ES-I3 (cell line): ENCODE data around the gene TRMU.

Experiments
- H3K36me3 ChIP-seq: 2 replicates; pipeline ENCODE4 v1.6.1; 2013; ENCODE audit warnings: mild to moderate bottlenecking, low read length, control low read depth, moderate library complexity; ENCODE audit not compliant: insufficient read depth
- H3K4me1 ChIP-seq: 2 replicates; pipeline ENCODE4 v1.6.1; 2013; ENCODE audit warnings: mild to moderate bottlenecking, control low read depth, low read length; ENCODE audit not compliant: insufficient read depth
- H3K9ac ChIP-seq: 2 replicates; pipeline ENCODE4 v1.6.1; 2013; ENCODE audit warnings: low read depth, mild to moderate bottlenecking, low read length, moderate library complexity
- H3K9me3 ChIP-seq: 2 replicates; pipeline ENCODE4 v1.6.1; 2013; ENCODE audit warnings: mild to moderate bottlenecking, low read length, moderate library complexity; ENCODE audit not compliant: control insufficient read depth, insufficient read depth

The TRMU gene

DNA sequence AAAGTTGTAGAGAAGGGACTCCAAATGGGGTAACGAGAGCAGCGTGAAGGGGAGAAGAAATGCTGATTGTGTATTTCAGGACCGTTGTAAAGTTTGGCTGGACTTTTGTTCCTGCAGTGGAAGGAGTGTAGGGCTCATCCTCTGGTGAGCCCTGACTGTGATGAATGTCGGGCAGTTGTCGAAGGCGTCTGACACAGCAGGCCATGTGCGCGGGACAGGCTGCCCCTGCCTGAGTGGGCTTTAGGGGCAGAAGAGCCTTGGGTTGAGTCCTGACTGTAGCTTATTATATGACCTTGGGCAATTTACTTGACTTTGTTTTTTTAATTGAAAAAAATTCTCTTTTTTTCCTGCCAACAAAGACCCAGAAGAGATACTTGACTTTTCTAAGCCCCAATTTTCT, 3.1 kb downstream of the TRMU start:
- Histone ChIP-seq H3K9ac (no peak overlapping the region), H3K9me3 (no peaks in the 10 kb centered on the region), H3K4me1 (no peaks in the 10 kb centered on the region; the same call in 1 of the 2 replicates), H3K36me3 (peaks cover 19% of the 10 kb centered on the region)

- no peak overlapping the region for H3K9ac ChIP-seq
- no peaks in the 10 kb centered on the region; the same call in 1 of the 2 replicates for H3K4me1 ChIP-seq
- peaks cover 19% of the 10 kb centered on the region for H3K36me3 ChIP-seq
- H3K9me3 ChIP-seq = no peaks in the 10 kb centered on the region
Observed at GRCh38 chr22:46339956-46340355, 4.4 kb downstream of the TRMU start.

GRCh38 chr22:46340676-46341075, 5.2 kb downstream of the TRMU start:
- Histone ChIP-seq H3K9ac (no peak overlapping the region), H3K9me3 (no peaks in the 10 kb centered on the region), H3K36me3 (peaks cover 22% of the 10 kb centered on the region), H3K4me1 (no peaks in the 10 kb centered on the region; the same call in 1 of the 2 replicates)

GRCh38 chr22:46346680-46347405, 11.3 kb downstream of the TRMU start:
- Histone ChIP-seq H3K9ac (no peak overlapping the region), H3K9me3 (no peaks in the 10 kb centered on the region), H3K4me1 (no peaks in the 10 kb centered on the region), H3K36me3 (peaks cover 33% of the 10 kb centered on the region)

DNA sequence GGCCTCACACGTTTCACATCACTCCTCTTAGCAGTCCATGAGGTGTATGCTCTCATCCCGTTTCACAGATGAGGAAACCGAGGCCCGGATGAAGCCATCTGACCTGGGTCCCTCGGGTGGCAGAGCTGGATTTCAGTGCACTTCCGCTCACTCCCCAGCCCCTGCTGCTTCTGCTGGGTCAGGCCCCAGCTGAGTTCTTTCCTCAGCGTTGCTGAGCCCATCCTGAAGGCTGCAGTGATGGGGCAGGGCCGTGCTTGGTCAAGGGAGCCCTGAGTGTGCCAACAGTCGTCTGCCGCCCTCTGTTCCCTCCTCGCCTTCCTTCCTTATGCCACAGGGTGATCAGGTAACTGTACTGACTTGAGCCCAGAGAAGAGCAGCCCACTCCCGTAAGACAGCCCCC, 12.1 kb downstream of the TRMU start:
- no peaks in the 10 kb centered on the region for H3K9me3 ChIP-seq
- H3K36me3 ChIP-seq = peaks cover 28% of the 10 kb centered on the region
- H3K9ac ChIP-seq = no peak overlapping the region
- no peaks in the 10 kb centered on the region for H3K4me1 ChIP-seq

GRCh38 chr22:46348099-46348695, 12.7 kb downstream of the TRMU start:
- no peaks in the 10 kb centered on the region for H3K4me1 ChIP-seq
- peaks cover 28% of the 10 kb centered on the region for H3K36me3 ChIP-seq
- no peaks in the 10 kb centered on the region for H3K9me3 ChIP-seq
- H3K9ac ChIP-seq = no peak overlapping the region

DNA sequence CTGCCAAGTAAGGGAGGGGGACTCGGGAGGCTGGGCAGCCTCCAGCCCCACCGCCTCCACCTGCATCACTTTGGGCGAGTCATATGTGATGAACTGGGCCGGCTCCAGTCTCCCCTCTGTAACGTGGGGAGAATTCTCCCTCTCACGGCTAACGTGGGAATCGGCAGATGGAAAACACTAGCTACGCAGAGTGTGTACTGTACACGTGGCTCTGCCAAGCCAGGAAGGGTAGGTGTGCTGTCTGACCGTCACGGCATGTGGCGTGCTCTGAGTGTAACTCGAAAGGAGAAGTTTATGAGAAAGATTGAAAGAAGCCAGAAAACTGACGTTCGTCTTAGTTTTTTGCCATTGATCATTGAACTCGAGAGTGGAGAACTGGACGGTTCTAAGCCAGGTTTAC, 13.7 kb downstream of the TRMU start:
- Histone ChIP-seq H3K4me1 (no peaks in the 10 kb centered on the region), H3K36me3 (peaks cover 28% of the 10 kb centered on the region), H3K9me3 (no peaks in the 10 kb centered on the region), H3K9ac (no peak overlapping the region)

- no peaks in the 10 kb centered on the region for H3K9me3 ChIP-seq
- no peak overlapping the region for H3K9ac ChIP-seq
- peaks cover 28% of the 10 kb centered on the region for H3K36me3 ChIP-seq
- no peaks in the 10 kb centered on the region for H3K4me1 ChIP-seq
Observed at GRCh38 chr22:46349681-46350080, 14.2 kb downstream of the TRMU start.

- Histone ChIP-seq H3K9me3 (no peaks in the 10 kb centered on the region), H3K36me3 (peaks cover 28% of the 10 kb centered on the region), H3K4me1 (no peaks in the 10 kb centered on the region), H3K9ac (no peak overlapping the region)
Observed at GRCh38 chr22:46350121-46350520, 14.6 kb downstream of the TRMU start.

DNA sequence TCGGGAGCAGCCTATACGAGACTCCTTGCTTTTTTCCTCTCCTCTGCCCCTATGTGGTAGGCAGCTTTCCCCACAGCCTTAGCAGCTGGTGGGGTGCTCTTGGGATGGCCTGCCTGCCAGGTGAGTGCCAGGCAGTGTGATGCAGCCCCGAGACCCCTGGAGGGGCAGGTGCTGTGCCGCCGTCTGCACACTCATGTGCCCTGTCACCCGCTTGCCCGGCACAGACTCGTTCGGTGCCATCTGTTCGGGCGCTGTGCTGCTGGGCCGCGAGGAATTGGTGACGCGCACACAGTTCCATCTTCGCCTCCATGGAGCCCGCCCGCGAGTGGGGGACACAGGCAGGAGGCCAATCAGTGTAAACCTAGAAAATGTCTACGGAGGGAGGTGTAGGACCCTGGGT, 15.1 kb downstream of the TRMU start:
- H3K9me3 ChIP-seq = no peaks in the 10 kb centered on the region
- no peaks in the 10 kb centered on the region for H3K4me1 ChIP-seq
- H3K9ac ChIP-seq = no peak overlapping the region
- peaks cover 25% of the 10 kb centered on the region for H3K36me3 ChIP-seq

- Histone ChIP-seq H3K9ac (no peak overlapping the region), H3K36me3 (peaks cover 21% of the 10 kb centered on the region), H3K4me1 (no peaks in the 10 kb centered on the region), H3K9me3 (no peaks in the 10 kb centered on the region)
Observed at GRCh38 chr22:46351131-46351735, 15.7 kb downstream of the TRMU start.

GRCh38 chr22:46351767-46352166, 16.3 kb downstream of the TRMU start:
- H3K4me1 ChIP-seq = no peaks in the 10 kb centered on the region
- no peaks in the 10 kb centered on the region for H3K9me3 ChIP-seq
- no peak overlapping the region for H3K9ac ChIP-seq
- H3K36me3 ChIP-seq = peaks cover 17% of the 10 kb centered on the region

DNA sequence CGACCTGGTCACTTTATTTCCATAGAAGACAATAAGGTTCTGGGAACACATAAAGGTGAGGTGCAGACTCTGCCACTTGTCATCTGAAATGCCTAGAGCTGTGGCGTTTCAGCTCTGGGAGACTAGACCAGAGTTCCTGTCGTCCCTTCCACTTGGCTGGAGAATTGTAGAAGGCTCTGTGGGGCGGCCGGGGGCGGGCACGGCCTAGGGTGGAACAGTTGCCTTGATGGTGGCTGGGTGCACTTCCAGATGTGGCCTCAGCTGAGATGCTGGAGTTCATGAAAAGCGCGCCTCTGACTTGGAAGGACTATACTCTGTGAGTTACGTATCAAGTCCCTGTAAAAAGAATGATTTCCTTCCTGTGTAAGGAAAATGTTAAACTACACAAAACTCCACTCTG, 16.8 kb downstream of the TRMU start:
- Histone ChIP-seq H3K36me3 (peaks cover 14% of the 10 kb centered on the region), H3K9ac (no peak overlapping the region), H3K9me3 (no peaks in the 10 kb centered on the region), H3K4me1 (no peaks in the 10 kb centered on the region)

- Histone ChIP-seq H3K9me3 (no peaks in the 10 kb centered on the region), H3K4me1 (no peaks in the 10 kb centered on the region), H3K9ac (no peak overlapping the region), H3K36me3 (peaks cover 11% of the 10 kb centered on the region)
Observed at GRCh38 chr22:46352691-46353386, 17.3 kb downstream of the TRMU start.
